A673 (cell line): ENCODE data around the gene SELENON. TPM values are rescaled to one million over a fixed set of nuclear protein-coding genes. Genes with fewer than 3 reads are reported as not detected.

Experiments
- BruUV-seq: library from RNA; stranded (reverse); fragments of 400-500 nt; replicated peaks from 2 replicates; lab custom pipeline; 2021; lab: Mats Ljungman, UMichigan
- CTCF ChIA-PET: fragments of 300-600 bp; sonication (Branson Sonifier 250); formaldehyde crosslinking; loops from one replicate; lab custom pipeline; 2022; ENCODE audit warnings: antibody characterized with exemption; lab: Charles Lee
- POLR2A ChIA-PET: fragments of 300-600 bp; sonication (Branson Sonifier 250); formaldehyde crosslinking; loops from one replicate; lab custom pipeline; 2022; ENCODE audit warnings: antibody characterized with exemption; ENCODE audit not compliant: low non-redundant PET; lab: Charles Lee
- DNase-seq: peaks from one replicate; pipeline ENCODE4 v3.0.0-alpha.2; 2015; ENCODE audit warnings: low spot score
- H3K27ac ChIP-seq: fragments of 200-600 bp; sonication (generic); 2 replicates; pipeline ENCODE4 v1.5.1; 2016; ENCODE audit warnings: mixed run types, low read depth, mild to moderate bottlenecking, mixed read lengths, antibody characterized with exemption, low read length; ENCODE audit not compliant: poor library complexity, severe bottlenecking
- H3K27me3 ChIP-seq: fragments of 200-600 bp; sonication (generic); replicated peaks from 2 replicates; pipeline ENCODE4 v1.6.1; 2017; ENCODE audit warnings: mixed run types, low read depth, mild to moderate bottlenecking, mixed read lengths, antibody characterized with exemption, low read length; ENCODE audit not compliant: insufficient read depth, poor library complexity
- H3K36me3 ChIP-seq: fragments of 200-600 bp; sonication (generic); 2 replicates; pipeline ENCODE4 v1.6.1; 2016; ENCODE audit warnings: mixed run types, mild to moderate bottlenecking, mixed read lengths, antibody characterized with exemption, low read length; ENCODE audit not compliant: insufficient read depth, poor library complexity, severe bottlenecking
- H3K4me1 ChIP-seq: fragments of 200-600 bp; sonication (generic); 2 replicates; pipeline ENCODE4 v1.6.1; 2017; ENCODE audit warnings: mixed run types, mild to moderate bottlenecking, mixed read lengths, antibody characterized with exemption, low read length; ENCODE audit not compliant: insufficient read depth, poor library complexity, severe bottlenecking
- H3K4me3 ChIP-seq: fragments of 200-600 bp; sonication (generic); 2 replicates; pipeline ENCODE4 v1.5.1; 2016; ENCODE audit warnings: low read depth, mixed run types, mild to moderate bottlenecking, mixed read lengths, low read length; ENCODE audit not compliant: poor library complexity, severe bottlenecking
- H3K9me3 ChIP-seq: fragments of 200-600 bp; sonication (generic); 2 replicates; pipeline ENCODE4 v1.6.1; 2016; ENCODE audit warnings: mixed run types, low read depth, mild to moderate bottlenecking, mixed read lengths, antibody characterized with exemption, low read length; ENCODE audit not compliant: poor library complexity, severe bottlenecking
- EZH2 ChIP-seq: fragments of 200-600 bp; sonication (generic); IDR thresholded peaks from 2 replicates; pipeline ENCODE4 v1.6.1; 2017; ENCODE audit warnings: borderline replicate concordance, low read depth, mild to moderate bottlenecking, mixed read lengths, antibody characterized with exemption, low read length; ENCODE audit not compliant: poor library complexity, severe bottlenecking
- intact Hi-C: fragments of 100-400 bp; cut with micrococcal nuclease; formaldehyde crosslinking; loops from one replicate; pipeline ENCODE4 v1.10.0; 2022; ENCODE audit not compliant: unreplicated experiment
- total RNA-seq: library from RNA; stranded (reverse); gene quantifications from 2 replicates; pipeline ENCODE4 v1.2.3, GENCODE V29; 2021
- TF ChIP-seq, protein P1 (sequence below): fragments of 300-800, 200-600 bp; sonication (generic); conservative IDR thresholded peaks from 2 replicates; pipeline ENCODE4 v1.5.1; 2017; ENCODE audit warnings: low read depth, mild to moderate bottlenecking, antibody characterized with exemption, low read length, moderate library complexity, mixed read lengths

SELENON gene
- total RNA-seq, 1 experiment from 2014 or later, result 50.4 TPM

DNA sequence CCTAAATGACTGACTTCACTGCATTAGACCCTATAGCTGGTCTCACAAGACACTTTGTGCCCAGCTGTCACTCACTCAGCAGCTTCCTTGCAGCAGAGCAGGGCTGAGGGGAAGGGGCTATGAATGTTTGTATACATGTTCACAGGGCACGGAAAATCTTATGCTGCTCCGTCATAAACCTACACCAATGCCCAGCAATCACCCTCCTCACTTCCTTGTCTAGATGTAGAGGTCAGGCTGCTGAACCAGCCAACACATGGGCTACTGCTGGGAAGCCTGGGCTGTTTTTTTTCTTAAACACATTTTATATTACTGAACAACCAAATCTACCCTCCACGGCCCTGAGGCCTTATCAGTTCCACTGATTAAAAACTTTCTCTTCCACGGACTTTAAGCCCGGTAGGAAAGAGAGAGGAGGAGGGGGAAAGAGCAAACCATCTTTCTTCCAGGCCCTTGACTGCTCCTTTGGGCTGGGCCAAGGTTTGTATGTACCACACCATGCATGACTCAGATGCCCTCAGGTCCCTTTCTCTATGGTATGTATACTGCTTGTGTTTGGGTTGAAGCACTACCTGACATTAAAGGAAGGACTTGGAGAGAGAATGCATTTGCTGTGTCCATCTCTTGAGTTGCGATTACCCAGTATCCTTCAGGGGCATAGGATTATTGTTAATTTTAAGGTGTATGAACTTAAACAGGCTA lies 32.5 kb downstream of the SELENON start:
- H3K4me3 ChIP-seq, result no peak overlapping the region
- no peak for DNase-seq
- H3K27me3 ChIP-seq, result no peaks in the 10 kb centered on the region
- POLR2A ChIA-PET, result no interaction called here
- H3K36me3 ChIP-seq, result peaks cover 90% of the 10 kb centered on the region
- intact Hi-C loops, result loop anchor here (10.0 kb wide), 1 partner anchor 162 kb away; the partner anchor contains the start of gene PAFAH2
- peak overlapping the region; percentile 21 for H3K27ac ChIP-seq
- BruUV-seq, result no TSS peak
- CTCF ChIA-PET, result no interaction called here
- TF ChIP-seq, protein P1, sequence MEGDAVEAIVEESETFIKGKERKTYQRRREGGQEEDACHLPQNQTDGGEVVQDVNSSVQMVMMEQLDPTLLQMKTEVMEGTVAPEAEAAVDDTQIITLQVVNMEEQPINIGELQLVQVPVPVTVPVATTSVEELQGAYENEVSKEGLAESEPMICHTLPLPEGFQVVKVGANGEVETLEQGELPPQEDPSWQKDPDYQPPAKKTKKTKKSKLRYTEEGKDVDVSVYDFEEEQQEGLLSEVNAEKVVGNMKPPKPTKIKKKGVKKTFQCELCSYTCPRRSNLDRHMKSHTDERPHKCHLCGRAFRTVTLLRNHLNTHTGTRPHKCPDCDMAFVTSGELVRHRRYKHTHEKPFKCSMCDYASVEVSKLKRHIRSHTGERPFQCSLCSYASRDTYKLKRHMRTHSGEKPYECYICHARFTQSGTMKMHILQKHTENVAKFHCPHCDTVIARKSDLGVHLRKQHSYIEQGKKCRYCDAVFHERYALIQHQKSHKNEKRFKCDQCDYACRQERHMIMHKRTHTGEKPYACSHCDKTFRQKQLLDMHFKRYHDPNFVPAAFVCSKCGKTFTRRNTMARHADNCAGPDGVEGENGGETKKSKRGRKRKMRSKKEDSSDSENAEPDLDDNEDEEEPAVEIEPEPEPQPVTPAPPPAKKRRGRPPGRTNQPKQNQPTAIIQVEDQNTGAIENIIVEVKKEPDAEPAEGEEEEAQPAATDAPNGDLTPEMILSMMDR, result no peak
- no peak for TF ChIP-seq EZH2
- H3K4me1 ChIP-seq, result peaks cover 16% of the 10 kb centered on the region
- no peaks in the 10 kb centered on the region for H3K9me3 ChIP-seq

DNA sequence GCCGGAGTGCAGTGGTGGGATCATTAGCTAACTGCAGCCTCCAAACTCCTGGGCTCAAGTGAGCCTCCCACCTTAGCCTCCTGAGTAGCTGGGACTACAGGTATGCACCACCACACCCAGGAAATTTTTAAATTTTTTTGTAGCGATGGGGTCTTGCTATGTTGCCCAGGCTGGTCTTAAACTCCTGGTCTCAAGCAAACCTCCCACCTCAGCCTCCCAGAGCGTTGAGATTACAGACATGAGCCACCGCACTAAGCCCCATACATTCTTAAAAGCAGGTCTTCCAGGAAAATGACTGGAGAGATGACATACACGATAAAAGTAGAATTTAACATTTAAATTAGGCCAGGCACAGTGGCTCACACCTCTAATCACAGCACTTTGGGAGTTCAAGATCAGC lies 33.2 kb downstream of the SELENON start:
- ChIA-PET POLR2A (no interaction called here), CTCF (no interaction called here)
- no peak for TF ChIP-seq EZH2
- TF ChIP-seq, protein P1, result no peak
- BruUV-seq, result no TSS peak
- H3K27me3 ChIP-seq, result no peaks in the 10 kb centered on the region
- H3K27ac ChIP-seq, result peak overlapping the region; percentile 21
- peaks cover 16% of the 10 kb centered on the region for H3K4me1 ChIP-seq
- no peaks in the 10 kb centered on the region for H3K9me3 ChIP-seq
- peaks cover 87% of the 10 kb centered on the region for H3K36me3 ChIP-seq
- no peak overlapping the region for H3K4me3 ChIP-seq
- DNase-seq, result no peak
- intact Hi-C loops, result loop anchor here (10.0 kb wide), 1 partner anchor 162 kb away; the partner anchor contains the start of gene PAFAH2

DNA sequence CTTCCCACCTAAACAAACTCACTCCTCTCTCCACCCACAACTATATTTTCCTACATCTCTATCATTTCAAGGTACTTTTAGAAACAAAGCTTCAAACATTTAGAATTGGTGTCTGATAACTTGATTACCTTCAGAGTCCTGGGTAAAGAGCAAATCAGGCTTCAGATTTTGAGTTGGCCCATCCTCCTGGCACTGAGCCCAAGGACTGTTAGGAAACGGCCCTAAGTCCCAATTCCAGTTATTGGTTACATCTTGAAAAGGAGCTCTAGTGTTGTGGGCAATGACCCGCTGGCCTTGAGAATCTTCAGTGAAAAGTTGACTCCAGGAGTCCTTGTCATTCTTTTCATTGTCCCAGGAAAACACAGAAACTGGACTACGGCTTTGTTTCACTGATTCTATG lies 34.9 kb downstream of the SELENON start:
- Histone ChIP-seq H3K4me3 (no peak overlapping the region), H3K9me3 (no peaks in the 10 kb centered on the region), H3K4me1 (peaks cover 16% of the 10 kb centered on the region), H3K27me3 (no peaks in the 10 kb centered on the region), H3K27ac (no peak overlapping the region), H3K36me3 (peaks cover 70% of the 10 kb centered on the region)
- no peak for TF ChIP-seq EZH2
- TF ChIP-seq, protein P1, result no peak
- CTCF ChIA-PET, result no interaction called here
- DNase-seq, result no peak
- POLR2A ChIA-PET, result interaction anchor here (0.6 kb wide), 1 partner anchor 69 kb away, joined by 4 read pairs; no protein-coding TSS in a partner anchor
- intact Hi-C loops, result loop anchor here (10.0 kb wide), 1 partner anchor 160 kb away; the partner anchor contains the start of gene PAFAH2
- no TSS peak for BruUV-seq
